GM19324 (cell line): ENCODE measurements around the gene SLC22A23.

ENCODE experiments used
- ATAC-seq: cut with Tn5 transposase; IDR thresholded peaks from one replicate; pipeline ENCODE4 v1.9.1; 2021; ENCODE audit warnings: mild to moderate bottlenecking, moderate library complexity; ENCODE audit not compliant: unreplicated experiment, low FRiP score

The SLC22A23 gene

DNA sequence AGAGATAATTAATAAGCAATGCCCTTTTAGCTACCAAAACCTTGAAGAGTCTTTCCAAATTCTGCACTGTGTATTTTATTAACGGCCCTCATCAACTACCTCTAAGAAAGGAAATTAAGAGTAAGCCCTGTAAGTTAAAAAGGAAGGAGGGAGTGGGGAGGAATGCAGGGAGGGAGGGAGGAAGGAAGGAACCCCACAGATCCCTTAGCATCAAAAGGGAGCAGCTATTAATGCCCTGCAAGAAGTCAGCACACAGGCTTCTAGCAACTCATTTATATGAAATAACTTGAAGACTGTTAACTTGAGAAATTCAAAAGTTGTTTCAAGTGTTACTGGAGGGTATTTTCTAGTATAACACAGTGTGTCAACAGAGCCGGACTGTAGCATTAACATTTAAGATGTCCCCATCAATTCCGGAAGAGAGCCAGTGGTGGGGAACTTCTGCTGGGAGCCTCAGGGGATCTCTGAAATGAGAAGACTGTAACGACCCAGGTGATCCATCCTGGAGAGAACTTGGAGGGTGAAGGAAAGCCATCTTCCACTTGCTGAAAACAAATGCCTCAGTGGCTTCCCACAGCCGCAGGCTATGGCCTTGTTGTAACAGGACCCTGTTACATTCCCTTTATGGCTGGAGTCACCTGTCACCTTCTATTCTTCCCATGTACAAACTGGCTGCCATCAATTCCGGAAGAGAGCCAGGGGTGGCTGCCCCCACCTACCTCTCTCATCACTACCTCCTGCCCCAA lies 33.2 kb downstream of the SLC22A23 start:
- no peak for ATAC-seq

DNA sequence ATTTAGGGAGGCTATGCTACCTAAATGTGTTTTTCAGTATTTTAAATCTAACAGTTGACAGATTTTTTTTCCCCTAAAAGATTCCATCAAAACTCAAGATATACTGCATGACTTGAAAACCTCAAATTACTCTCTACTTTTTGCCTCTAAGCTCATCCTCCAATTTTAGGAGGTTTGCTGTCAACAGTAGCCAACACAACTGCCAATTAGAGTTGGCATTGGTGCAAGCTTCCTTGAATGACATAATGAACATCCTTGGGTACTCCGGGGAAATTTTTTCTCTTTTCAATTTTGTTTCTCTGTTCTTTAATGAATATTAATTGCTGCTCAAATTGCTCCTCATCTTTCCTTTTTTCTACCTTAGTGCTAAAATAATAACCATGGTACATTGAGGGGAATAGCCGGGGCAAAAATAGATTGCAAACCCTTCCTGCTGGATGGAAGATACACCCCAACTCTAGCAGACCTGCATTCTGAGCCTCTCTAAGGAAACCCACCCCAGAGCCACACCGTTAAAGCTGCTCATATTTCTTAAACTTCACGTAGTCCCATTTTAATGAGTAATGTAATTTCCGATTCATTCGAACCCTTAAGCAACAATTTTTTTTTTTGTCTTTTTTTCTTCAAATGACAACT lies 34.3 kb downstream of the SLC22A23 start:
- ATAC-seq: no peak

- no peak for ATAC-seq
Measured at GRCh38 chr6:3421791-3422434, 34.9 kb downstream of the SLC22A23 start.

DNA sequence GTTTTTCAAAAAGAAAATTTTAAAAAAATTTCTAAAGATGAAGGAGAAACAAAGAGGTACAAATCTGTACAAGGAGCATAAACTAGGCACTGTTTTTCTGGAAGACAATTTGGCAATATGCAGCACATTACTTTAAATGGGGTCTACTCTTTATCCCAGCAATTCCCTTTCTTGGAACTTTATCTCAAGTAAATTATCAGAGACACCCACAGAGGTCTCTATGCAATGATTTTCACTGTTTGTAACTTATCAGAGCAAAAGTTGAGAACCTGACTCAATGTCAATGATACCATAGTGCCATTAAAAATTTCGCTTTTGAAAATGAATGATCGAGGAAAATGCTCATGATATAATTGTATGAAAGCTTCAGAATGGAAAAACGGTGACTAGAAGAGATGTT lies 35.7 kb downstream of the SLC22A23 start:
- ATAC-seq: no peak

DNA sequence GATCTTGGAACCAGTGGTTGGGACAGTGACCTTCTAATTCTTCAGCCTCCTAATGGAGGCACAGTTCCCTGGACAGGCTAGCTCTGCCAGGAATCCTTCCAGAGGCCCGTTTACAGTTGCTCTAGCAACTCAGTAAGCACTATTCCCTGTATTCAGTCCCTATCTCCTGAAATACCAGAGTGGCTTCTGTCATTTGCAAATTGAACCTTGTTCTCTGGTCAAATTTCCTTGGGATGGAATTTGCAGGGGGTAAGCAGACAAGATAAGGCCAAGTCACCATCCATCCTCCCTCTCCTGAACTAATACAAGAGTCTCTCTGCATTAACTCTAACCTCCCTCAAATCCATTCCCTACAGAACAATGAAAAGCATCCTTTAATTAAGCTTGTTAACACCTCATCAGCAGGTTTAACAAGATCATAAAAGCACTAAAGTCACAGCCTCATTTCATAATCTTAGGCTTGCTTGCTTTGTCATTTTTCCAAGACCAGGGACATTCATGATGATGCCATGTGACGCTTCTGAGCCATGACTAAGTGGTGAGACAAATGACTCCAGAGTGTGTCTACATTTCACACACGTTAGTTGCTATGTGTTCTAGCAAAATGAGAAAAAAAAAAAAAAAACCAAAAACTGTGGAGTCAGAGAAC lies 37.1 kb downstream of the SLC22A23 start:
- no peak for ATAC-seq

DNA sequence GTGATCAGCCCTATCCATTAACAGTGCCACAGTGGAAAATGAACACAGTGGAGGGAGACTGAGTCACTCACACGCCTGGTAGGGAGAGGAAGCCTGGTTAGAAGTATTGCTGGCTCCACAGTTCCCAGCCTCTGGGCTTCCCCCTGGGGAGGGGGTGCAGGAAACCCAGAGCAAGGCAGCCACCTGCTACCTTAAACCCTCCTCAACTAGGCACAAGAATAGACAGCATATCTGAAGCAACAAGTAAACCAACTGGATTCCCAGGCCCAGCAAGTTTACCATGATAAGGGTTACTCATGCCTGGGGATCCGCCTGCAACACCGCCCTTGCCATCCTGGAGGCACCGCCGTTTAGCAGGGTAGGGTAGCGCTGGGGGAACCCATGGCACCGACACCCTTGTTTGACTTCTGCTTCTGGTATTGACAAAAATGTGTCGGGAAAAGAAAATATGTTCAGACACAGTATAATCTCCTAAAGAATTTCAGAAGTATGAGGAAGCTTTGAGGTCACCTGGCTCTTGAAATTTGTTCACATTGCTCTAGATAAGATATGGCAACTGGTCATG lies 38.3 kb downstream of the SLC22A23 start:
- ATAC-seq: no peak

GRCh38 chr6:3417473-3417872 lies 39.4 kb downstream of the SLC22A23 start:
- ATAC-seq: no peak

DNA sequence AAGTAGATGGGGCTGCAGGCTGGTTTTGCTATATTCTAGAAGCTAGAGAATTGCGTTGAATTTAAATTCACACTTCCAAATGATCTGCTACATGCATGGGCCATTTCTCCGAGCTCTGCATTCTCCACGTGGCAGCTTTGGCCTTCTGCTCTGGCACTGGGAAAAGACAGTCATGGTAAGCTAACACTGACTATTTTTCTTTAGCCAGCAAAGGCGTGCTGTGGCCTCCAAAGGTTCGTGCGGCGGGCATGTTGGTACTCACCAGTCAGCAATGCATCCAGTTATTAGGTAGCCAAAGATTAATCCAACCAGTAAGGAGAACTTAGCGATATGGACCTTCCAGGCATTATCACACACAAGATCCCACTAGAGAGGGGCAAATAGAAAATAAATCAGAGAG lies 41.4 kb downstream of the SLC22A23 start:
- no peak for ATAC-seq

DNA sequence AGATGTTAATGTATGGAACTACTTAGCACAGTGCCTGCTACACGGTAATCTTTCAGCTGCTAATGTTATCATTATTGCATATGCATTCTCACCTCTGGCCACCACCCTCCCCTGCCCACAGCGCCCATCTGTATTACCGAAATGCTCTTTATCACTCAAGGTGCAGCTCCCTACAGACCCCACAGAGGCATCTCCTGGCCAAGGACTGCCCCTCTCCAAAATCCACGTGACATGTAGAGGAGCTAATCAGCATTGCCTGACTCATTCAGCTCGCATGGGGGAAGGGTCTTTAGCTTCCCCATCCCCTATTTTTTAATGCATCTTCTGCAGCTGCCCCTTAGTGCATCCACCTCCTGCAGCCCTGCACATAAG lies 41.8 kb downstream of the SLC22A23 start:
- no peak for ATAC-seq

- no peak for ATAC-seq
Measured at GRCh38 chr6:3414327-3415081, 42.3 kb downstream of the SLC22A23 start.

- no peak for ATAC-seq
Measured at GRCh38 chr6:3413592-3413991, 43.3 kb downstream of the SLC22A23 start.

GRCh38 chr6:3412779-3413500 lies 43.9 kb downstream of the SLC22A23 start:
- no peak for ATAC-seq

- no peak for ATAC-seq
Measured at GRCh38 chr6:3411967-3412778, 44.7 kb downstream of the SLC22A23 start.

DNA sequence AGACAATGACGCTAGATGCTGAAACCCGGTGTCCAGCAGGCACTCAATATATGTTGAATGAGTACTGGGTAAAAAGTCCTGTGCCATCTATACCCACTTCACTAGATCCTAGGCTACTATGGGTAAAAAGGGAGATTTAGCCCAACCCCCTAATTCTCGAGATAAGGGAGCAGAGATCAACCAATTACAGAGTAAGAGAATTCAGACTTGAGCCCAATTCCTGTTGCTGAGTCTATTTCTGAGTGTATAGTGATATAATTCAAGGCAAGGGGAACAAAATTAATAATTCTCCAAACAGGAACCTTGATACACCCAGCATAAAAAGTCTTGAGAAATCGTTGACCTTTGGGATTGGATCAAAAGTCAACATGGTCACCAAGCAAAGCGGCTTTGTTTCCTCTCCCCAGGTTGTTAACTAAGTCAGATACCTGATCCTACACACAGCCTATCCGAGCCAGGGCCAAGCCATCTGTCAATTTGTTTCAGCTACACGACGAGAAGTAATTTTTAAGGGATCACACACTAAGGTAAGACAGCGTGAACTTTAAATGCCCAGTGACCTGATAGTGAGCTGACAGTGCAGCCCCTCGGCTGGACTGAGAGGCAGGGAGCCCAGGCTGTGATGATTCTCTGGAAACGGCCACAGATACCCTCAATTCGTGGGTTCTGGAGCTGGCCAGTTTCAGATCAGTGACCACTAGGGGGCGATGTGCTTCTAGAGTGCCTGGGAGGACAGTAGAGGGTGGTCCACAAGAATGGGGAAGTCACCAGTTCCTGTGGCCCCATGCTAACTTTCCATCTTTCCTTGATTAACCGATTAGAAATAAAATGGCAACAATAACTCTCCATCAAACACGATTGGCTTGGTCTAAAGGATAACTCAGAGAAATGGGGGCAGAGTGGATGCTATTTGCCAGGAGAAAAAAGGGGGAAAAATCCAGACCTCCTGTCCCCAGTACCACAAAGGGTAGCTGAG lies 46.2 kb downstream of the SLC22A23 start:
- no peak for ATAC-seq

GRCh38 chr6:3409699-3410384 lies 47.0 kb downstream of the SLC22A23 start:
- no peak for ATAC-seq

DNA sequence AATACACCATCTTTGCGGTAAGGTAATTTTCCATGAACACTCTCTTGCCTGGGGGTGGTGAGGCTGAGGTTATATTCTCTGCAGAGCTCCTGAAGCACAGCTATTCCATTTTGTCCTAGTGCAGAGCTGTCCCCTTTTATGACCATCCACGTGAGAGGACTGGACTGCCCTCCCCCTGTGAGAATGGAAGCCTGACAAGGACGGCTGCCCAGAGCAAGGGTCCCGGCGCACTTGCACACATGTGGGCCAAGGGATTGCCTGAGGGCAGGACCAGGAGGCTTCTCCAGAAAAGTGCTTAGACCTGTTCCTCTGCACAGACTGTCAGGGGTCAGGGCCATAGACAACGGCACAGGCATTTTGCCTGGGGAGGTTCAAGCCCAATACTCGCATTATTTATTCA lies 48.2 kb downstream of the SLC22A23 start:
- ATAC-seq: no peak

DNA sequence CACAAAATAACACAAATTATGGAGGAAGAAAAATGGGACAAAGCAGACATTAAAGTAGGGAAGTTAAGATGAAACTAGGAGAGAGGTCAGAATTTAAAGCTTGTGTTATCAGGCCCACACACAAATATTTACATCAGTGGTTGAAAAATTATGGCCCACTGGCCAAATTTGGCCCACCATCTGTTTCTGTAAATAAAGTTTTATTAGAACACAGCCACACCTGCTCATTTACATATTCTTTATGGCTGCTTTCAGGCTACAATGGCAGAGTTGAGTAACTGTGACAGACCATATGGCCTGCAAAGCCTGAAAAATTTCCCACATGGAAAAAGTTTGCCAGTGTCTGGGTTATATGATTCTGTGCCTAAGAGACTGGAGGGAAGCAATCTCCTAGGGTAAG lies 49.0 kb downstream of the SLC22A23 start:
- ATAC-seq: no peak
